ENCODE measurements around the gene TPTE2. TPM values are rescaled to one million over a fixed set of nuclear protein-coding genes. Genes with fewer than 3 reads are reported as not detected.
"Not testable (repeated sequence)": the region's sequence is repeated elsewhere in the genome, so short reads cannot be mapped to it uniquely, and the experiment has no call there.

TPTE2 gene
- total RNA-seq, 4 donors from 2014 or later: 0.43 TPM; not detected in 3

- Histone ChIP-seq H3K4me1 (no peaks in the 10 kb centered on the region), H3K4me3 (no peak overlapping the region), H3K36me3 (no peaks in the 10 kb centered on the region), H3K9me3 (no peaks in the 10 kb centered on the region), H3K27me3 (peaks cover 0 to 4% of the 10 kb centered on the region in 2 donors), H3K27ac (no peak overlapping the region)
- intact Hi-C loops (cut with DNase I; ENCODE audit: low total_unique reads): no loop called here
- TF ChIP-seq CTCF (IDR thresholded peaks at IDR 0.05) (no peak), POLR2A (IDR thresholded peaks at IDR 0.05) (no peak)
- DNase-seq: no peak
These were observed 6.6 kb upstream of the TPTE2 start for GRCh38 chr13:19567820-19568534.

GRCh38 chr13:19561585-19561984, 253 bp upstream of the TPTE2 start:
- Histone ChIP-seq H3K4me3 (no peak overlapping the region), H3K9me3 (no peaks in the 10 kb centered on the region), H3K27me3 (peaks cover 0 to 4% of the 10 kb centered on the region in 2 donors), H3K4me1 (no peaks in the 10 kb centered on the region), H3K36me3 (no peaks in the 10 kb centered on the region), H3K27ac (no peak overlapping the region)
- no peak for DNase-seq
- TF ChIP-seq POLR2A (IDR thresholded peaks at IDR 0.05): no peak
- no peak for TF ChIP-seq CTCF (IDR thresholded peaks at IDR 0.05)
- intact Hi-C loops (cut with DNase I; ENCODE audit: low total_unique reads): no loop called here

- DNase-seq; intact Hi-C loops (cut with DNase I; ENCODE audit: low total_unique reads); H3K4me1 ChIP-seq: not testable (repeated sequence)
These were observed 660 bp downstream of the TPTE2 start for GRCh38 chr13:19560672-19561071.

GRCh38 chr13:19559739-19560138, 1.6 kb downstream of the TPTE2 start:
- H3K27ac ChIP-seq; H3K4me1 ChIP-seq; H3K27me3 ChIP-seq; H3K9me3 ChIP-seq; H3K4me3 ChIP-seq; DNase-seq; H3K36me3 ChIP-seq; intact Hi-C loops (cut with DNase I; ENCODE audit: low total_unique reads): not testable (repeated sequence)

More at GRCh38 chr13:19560672-19561071, 660 bp downstream of the TPTE2 start:
- H3K36me3 ChIP-seq, H3K27me3 ChIP-seq, H3K9me3 ChIP-seq, H3K27ac ChIP-seq, H3K4me3 ChIP-seq: not testable (repeated sequence)

- intact Hi-C loops (cut with DNase I; ENCODE audit: low total_unique reads); H3K4me3 ChIP-seq; H3K27me3 ChIP-seq; DNase-seq; H3K36me3 ChIP-seq; H3K4me1 ChIP-seq; H3K9me3 ChIP-seq; H3K27ac ChIP-seq: not testable (repeated sequence)
These were observed 4.0 kb downstream of the TPTE2 start for GRCh38 chr13:19557287-19557686.

- H3K9me3 ChIP-seq; H3K36me3 ChIP-seq; H3K4me3 ChIP-seq; intact Hi-C loops (cut with DNase I; ENCODE audit: low total_unique reads); DNase-seq; H3K27me3 ChIP-seq; H3K27ac ChIP-seq; H3K4me1 ChIP-seq: not testable (repeated sequence)
These were observed 12.1 kb downstream of the TPTE2 start for GRCh38 chr13:19549245-19549644.

- H3K27me3 ChIP-seq; intact Hi-C loops (cut with DNase I; ENCODE audit: low total_unique reads); DNase-seq; H3K4me1 ChIP-seq; H3K27ac ChIP-seq; H3K36me3 ChIP-seq; H3K9me3 ChIP-seq; H3K4me3 ChIP-seq: not testable (repeated sequence)
These were observed 35.7 kb downstream of the TPTE2 start for GRCh38 chr13:19525634-19526033.

- Histone ChIP-seq H3K4me3 (no peak overlapping the region), H3K4me1 (no peaks in the 10 kb centered on the region), H3K36me3 (no peaks in the 10 kb centered on the region), H3K9me3 (no peaks in the 10 kb centered on the region), H3K27me3 (no peaks in the 10 kb centered on the region), H3K27ac (no peak overlapping the region)
- TF ChIP-seq POLR2A (IDR thresholded peaks at IDR 0.05) (no peak), CTCF (IDR thresholded peaks at IDR 0.05) (no peak)
- no peak for DNase-seq
- intact Hi-C loops (cut with DNase I; ENCODE audit: low total_unique reads): no loop called here
These were observed 42.3 kb downstream of the TPTE2 start for GRCh38 chr13:19519049-19519448.

GRCh38 chr13:19507623-19508022, 53.7 kb downstream of the TPTE2 start:
- H3K36me3 ChIP-seq; H3K4me1 ChIP-seq; H3K9me3 ChIP-seq; H3K4me3 ChIP-seq; DNase-seq; H3K27ac ChIP-seq; H3K27me3 ChIP-seq; intact Hi-C loops (cut with DNase I; ENCODE audit: low total_unique reads): not testable (repeated sequence)

GRCh38 chr13:19460126-19460525, 101.2 kb downstream of the TPTE2 start:
- H3K4me3 ChIP-seq; DNase-seq; H3K36me3 ChIP-seq; H3K9me3 ChIP-seq; H3K27ac ChIP-seq; H3K27me3 ChIP-seq; intact Hi-C loops (cut with DNase I; ENCODE audit: low total_unique reads); H3K4me1 ChIP-seq: not testable (repeated sequence)

Measured in uterus (tissue), 4 donors.